H1 (cell line): ENCODE results near the gene RUNX1. TPM values are rescaled to one million over a fixed set of nuclear protein-coding genes. Genes with fewer than 3 reads are reported as not detected.

Source experiments
- CTCF ChIA-PET: fragments of 300-600 bp; sonication (Branson Sonifier 250); formaldehyde crosslinking; loops from one replicate; lab custom pipeline; 2021; ENCODE audit not compliant: partially characterized antibody; lab: Charles Lee
- POLR2A ChIA-PET: fragments of 300-600 bp; sonication (Branson Sonifier 250); formaldehyde crosslinking; loops from one replicate; lab custom pipeline; 2021; ENCODE audit warnings: inconsistent platforms; ENCODE audit not compliant: partially characterized antibody; lab: Charles Lee
- DNase-seq, 2 experiments: peaks; one replicate each; pipeline versions ENCODE4 v3.0.0 to v3.0.0-alpha.2; 2010 to 2022; ENCODE audit warnings: low spot score in 2 of 2, low read depth in 1 of 2, mixed read lengths in 1 of 2
- FAIRE-seq: peaks from 2 replicates; lab custom pipeline; 2011; peaks lifted over from hg19 to GRCh38; lab: Jason Lieb, UNC
- H2AFZ ChIP-seq: 2 replicates; pipeline ENCODE4 v1.8.1; 2012; ENCODE audit warnings: low read length, inconsistent platforms
- H2AK5ac ChIP-seq: 2 replicates; pipeline ENCODE4 v1.6.1; 2013; ENCODE audit warnings: low read depth, low read length
- H2BK120ac ChIP-seq: replicated peaks from 2 replicates; pipeline ENCODE3; 2013; ENCODE audit warnings: low read depth, low read length, inconsistent platforms
- H2BK12ac ChIP-seq: 2 replicates; pipeline ENCODE4 v1.6.1; 2013; ENCODE audit warnings: low read depth, low read length
- H2BK15ac ChIP-seq: 2 replicates; pipeline ENCODE4 v1.6.1; 2013; ENCODE audit warnings: low read length
- H2BK20ac ChIP-seq: 2 replicates; pipeline ENCODE4 v1.6.1; 2013; ENCODE audit warnings: low read length
- H2BK5ac ChIP-seq: 2 replicates; pipeline ENCODE4 v1.6.1; 2013; ENCODE audit warnings: low read depth, low read length
- H3K14ac ChIP-seq: 2 replicates; pipeline ENCODE4 v1.6.1; 2013; ENCODE audit warnings: inconsistent platforms; ENCODE audit not compliant: insufficient read length
- H3K18ac ChIP-seq: 2 replicates; pipeline ENCODE4 v1.6.1; 2013; ENCODE audit warnings: low read length; ENCODE audit errors: extremely low read depth
- H3K23ac ChIP-seq: 2 replicates; pipeline ENCODE4 v1.6.1; 2013; ENCODE audit warnings: inconsistent platforms; ENCODE audit not compliant: insufficient read length
- H3K23me2 ChIP-seq: 2 replicates; pipeline ENCODE4 v1.6.1; 2013; ENCODE audit warnings: low read depth, low read length
- H3K27ac ChIP-seq: 2 replicates; pipeline ENCODE4 v1.6.1; 2011; ENCODE audit warnings: low read depth, low read length, inconsistent platforms
- H3K27me3 ChIP-seq, 4 experiments: replicated peaks in 1 of 4; 1 replicate in 1 of 4; 2 replicates in 3 of 4; pipeline versions ENCODE4 v1.6.1 to v1.8.1; 2011 to 2013; ENCODE audit warnings: low read length in 3 of 4, mild to moderate bottlenecking in 3 of 4, inconsistent platforms in 2 of 4, mixed read lengths in 2 of 4, moderate library complexity in 1 of 4; ENCODE audit not compliant: control insufficient read depth in 3 of 4, insufficient read depth in 3 of 4; ENCODE audit errors: extremely low read depth in 1 of 4
- H3K36me3 ChIP-seq, 4 experiments: 2 replicates each; pipeline versions ENCODE4 v1.6.1 to v1.8.1; 2011 to 2013; ENCODE audit warnings: mild to moderate bottlenecking in 4 of 4, low read length in 3 of 4, moderate library complexity in 2 of 4, control low read depth in 1 of 4, inconsistent platforms in 1 of 4; ENCODE audit not compliant: insufficient read depth in 4 of 4, control insufficient read depth in 2 of 4
- H3K4ac ChIP-seq: replicated peaks from 2 replicates; pipeline ENCODE3; 2013; ENCODE audit warnings: low read length, low read depth, mixed read lengths, inconsistent platforms; ENCODE audit not compliant: insufficient read length
- H3K4me1 ChIP-seq, 4 experiments: replicated peaks in 1 of 4; 1 replicate in 1 of 4; 2 replicates in 3 of 4; pipeline versions ENCODE4 v1.6.1 to v1.8.1; 2011 to 2013; ENCODE audit warnings: low read length in 3 of 4, inconsistent platforms in 2 of 4, mixed read lengths in 1 of 4; ENCODE audit not compliant: insufficient read depth in 4 of 4, control insufficient read depth in 3 of 4
- H3K4me2 ChIP-seq, 2 experiments: 2 replicates each; pipeline versions ENCODE4 v1.6.1 to v1.8.1; 2011 to 2013; ENCODE audit warnings: low read depth in 2 of 2, low read length in 2 of 2, control low read depth in 1 of 2, inconsistent platforms in 1 of 2, mild to moderate bottlenecking in 1 of 2; ENCODE audit not compliant: insufficient read depth in 1 of 2
- H3K4me3 ChIP-seq, 4 experiments: fragments of 200-600, 300-600 bp in 1 of 4; sonication (generic), shearing (Covaris generic), sonication (Bioruptor Twin) in 1 of 4; 2 replicates each; pipeline versions ENCODE4 v1.5.1 to v1.8.1; 2011 to 2016; ENCODE audit warnings: low read length in 4 of 4, low read depth in 3 of 4, control low read depth in 2 of 4, inconsistent platforms in 2 of 4, mild to moderate bottlenecking in 2 of 4, mixed read lengths in 1 of 4, moderate library complexity in 1 of 4; ENCODE audit not compliant: insufficient read depth in 2 of 4; ENCODE audit errors: extremely low read depth in 1 of 4
- H3K56ac ChIP-seq: replicated peaks from 2 replicates; pipeline ENCODE3; 2013; ENCODE audit warnings: low read depth, mild to moderate bottlenecking, mixed read lengths, low read length, inconsistent platforms; ENCODE audit not compliant: insufficient read length
- H3K79me1 ChIP-seq: 2 replicates; pipeline ENCODE4 v1.6.1; 2013; ENCODE audit warnings: low read depth, low read length, control low read depth
- H3K79me2 ChIP-seq, 2 experiments: 2 replicates each; pipeline versions ENCODE4 v1.6.1 to v1.8.1; 2012 to 2013; ENCODE audit warnings: low read length in 2 of 2, mild to moderate bottlenecking in 2 of 2, inconsistent platforms in 1 of 2; ENCODE audit not compliant: insufficient read depth in 2 of 2, control insufficient read depth in 1 of 2
- H3K9ac ChIP-seq, 4 experiments: replicated peaks in 1 of 4; 1 replicate in 1 of 4; 2 replicates in 3 of 4; pipeline versions ENCODE4 v1.6.1 to v1.8.1; 2011 to 2013; ENCODE audit warnings: low read depth in 3 of 4, low read length in 3 of 4, control low read depth in 2 of 4, mild to moderate bottlenecking in 2 of 4, moderate library complexity in 2 of 4, inconsistent platforms in 1 of 4; ENCODE audit errors: extremely low read depth in 1 of 4
- H3K9me3 ChIP-seq, 2 experiments: 2 replicates each; pipeline versions ENCODE4 v1.6.1 to v1.8.1; 2012 to 2013; ENCODE audit warnings: mild to moderate bottlenecking in 2 of 2, moderate library complexity in 2 of 2, control low read depth in 1 of 2, inconsistent platforms in 1 of 2, low read depth in 1 of 2, low read length in 1 of 2, mixed read lengths in 1 of 2; ENCODE audit not compliant: insufficient read depth in 2 of 2
- H4K20me1 ChIP-seq, 2 experiments: replicated peaks in 1 of 2; 2 replicates each; pipeline versions ENCODE3 to v1.8.1; 2011 to 2013; ENCODE audit warnings: inconsistent platforms in 2 of 2, low read length in 2 of 2, mild to moderate bottlenecking in 1 of 2; ENCODE audit not compliant: insufficient read depth in 2 of 2, control insufficient read depth in 1 of 2
- H4K5ac ChIP-seq: 2 replicates; pipeline ENCODE4 v1.6.1; 2013; ENCODE audit warnings: low read length, low read depth, mixed read lengths, inconsistent platforms; ENCODE audit not compliant: insufficient read length
- H4K8ac ChIP-seq: 2 replicates; pipeline ENCODE4 v1.8.0; 2013; ENCODE audit warnings: mild to moderate bottlenecking, moderate library complexity, low read length, inconsistent platforms; ENCODE audit not compliant: insufficient read depth; ENCODE audit errors: extremely low read depth
- H4K91ac ChIP-seq: replicated peaks from 2 replicates; pipeline ENCODE3; 2013; ENCODE audit warnings: low read length, mixed read lengths, inconsistent platforms; ENCODE audit not compliant: insufficient read length
- ASH2L ChIP-seq: fragments of 200-600, 300-600 bp; sonication (generic); IDR thresholded peaks from one replicate; pipeline ENCODE4 v1.7.1; 2017; ENCODE audit warnings: low read length
- ATF3 ChIP-seq: IDR thresholded peaks from 2 replicates; pipeline ENCODE4 v1.6.1; 2011; ENCODE audit warnings: low read depth, mild to moderate bottlenecking, low read length; ENCODE audit not compliant: insufficient read depth
- CBX5 ChIP-seq: fragments of 300-800, 300-1000 bp; sonication (generic); IDR thresholded peaks from 2 replicates; pipeline ENCODE4 v1.7.1; 2016; ENCODE audit warnings: antibody characterized with exemption, low read length, low read depth
- CREB1 ChIP-seq: IDR thresholded peaks from 2 replicates; pipeline ENCODE4 v1.6.1; 2012; ENCODE audit warnings: inconsistent platforms
- EP300 ChIP-seq, 2 experiments: IDR thresholded peaks; 1 replicate in 1 of 2; 2 replicates in 1 of 2; pipeline ENCODE4 v1.6.1; 2011 to 2012; ENCODE audit warnings: low read depth in 2 of 2, low read length in 2 of 2, mild to moderate bottlenecking in 2 of 2, borderline replicate concordance in 1 of 2, inconsistent platforms in 1 of 2, moderate library complexity in 1 of 2
- EZH2 ChIP-seq: fragments of 200-600 bp; sonication (generic); IDR thresholded peaks from 2 replicates; pipeline ENCODE4 v1.7.1; 2012; ENCODE audit warnings: low read depth, mild to moderate bottlenecking, moderate library complexity, low read length, inconsistent platforms; ENCODE audit not compliant: severe bottlenecking
- FOSL1 ChIP-seq: IDR thresholded peaks from 2 replicates; pipeline ENCODE4 v1.6.1; 2011; ENCODE audit warnings: mild to moderate bottlenecking, low read depth, low read length, moderate library complexity; ENCODE audit not compliant: insufficient read depth
- HDAC2 ChIP-seq, 2 experiments: fragments of 300-600 bp in 1 of 2; sonication (generic) in 1 of 2; IDR thresholded peaks; 2 replicates each; pipeline ENCODE4 v1.6.1; 2011 to 2012; ENCODE audit warnings: low read depth in 2 of 2, low read length in 2 of 2, mild to moderate bottlenecking in 2 of 2, moderate library complexity in 2 of 2, borderline replicate concordance in 1 of 2, inconsistent platforms in 1 of 2
- KDM5A ChIP-seq: fragments of 200-600 bp; IDR thresholded peaks from 2 replicates; pipeline ENCODE4 v1.7.1; 2012; ENCODE audit warnings: mild to moderate bottlenecking, low read length, inconsistent platforms, mixed read lengths
- RBBP5 ChIP-seq: IDR thresholded peaks from 2 replicates; pipeline ENCODE4 v1.7.1; 2012; ENCODE audit warnings: low read depth, mild to moderate bottlenecking, inconsistent platforms, low read length, moderate library complexity, borderline replicate concordance
- SRF ChIP-seq: IDR thresholded peaks from 2 replicates; pipeline ENCODE4 v1.6.1; 2011; ENCODE audit warnings: mild to moderate bottlenecking, low read depth, low read length, moderate library complexity
- TBP ChIP-seq: IDR thresholded peaks from 2 replicates; pipeline ENCODE4 v1.6.1; 2011; ENCODE audit warnings: low read depth, low read length, improper control_type of control experiment
- WGBS, 2 experiments: shearing (Covaris generic) in 1 of 2; methylation state at CpG; one replicate each; pipeline versions ENCODE4 v1.1.6 to v1.1.7; 2013 to 2015; ENCODE audit warnings: low lambda C conversion rate in 2 of 2, mixed read lengths in 2 of 2, inconsistent platforms in 1 of 2, low coverage in 1 of 2, missing lambda C conversion rate in 1 of 2; ENCODE audit not compliant: insufficient replicate concordance in 2 of 2, insufficient coverage in 1 of 2, insufficient read length in 1 of 2; ENCODE audit errors: extremely low coverage in 1 of 2, missing lambda C conversion rate in 1 of 2; 5-methylcytosine and 5-hydroxymethylcytosine counted together
- polyA plus RNA-seq, 7 experiments: library from polyadenylated mRNA; depleted of rRNA in 3 of 7; stranded (reverse) in 5 of 7; unstranded in 2 of 7; fragments of >200 nt in 5 of 7; fragments of 200-250 nt in 2 of 7; gene quantifications; 1 replicate in 5 of 7; 2 replicates in 1 of 7; 4 replicates in 1 of 7; pipeline versions ENCODE4 v1.2.1 to v1.2.3, GENCODE V29; 2011 to 2013; ENCODE audit warnings: missing spikeins in 2 of 7, mixed read lengths in 2 of 7
- total RNA-seq: library from RNA; stranded (reverse); fragmentation: NEBNext Ultra II Directional; extraction: Animal tissue kit (Norgen Biotek cat#: 25700); gene quantifications from 2 replicates; pipeline ENCODE4 v1.2.1, GENCODE V29; 2021

Gene RUNX1
- total and polyA plus RNA-seq, 2 of the 8 experiments (the other 6 are each of a cell fraction or from before 2014, with no cell fraction given), result 0.20 to 0.60 TPM

DNA sequence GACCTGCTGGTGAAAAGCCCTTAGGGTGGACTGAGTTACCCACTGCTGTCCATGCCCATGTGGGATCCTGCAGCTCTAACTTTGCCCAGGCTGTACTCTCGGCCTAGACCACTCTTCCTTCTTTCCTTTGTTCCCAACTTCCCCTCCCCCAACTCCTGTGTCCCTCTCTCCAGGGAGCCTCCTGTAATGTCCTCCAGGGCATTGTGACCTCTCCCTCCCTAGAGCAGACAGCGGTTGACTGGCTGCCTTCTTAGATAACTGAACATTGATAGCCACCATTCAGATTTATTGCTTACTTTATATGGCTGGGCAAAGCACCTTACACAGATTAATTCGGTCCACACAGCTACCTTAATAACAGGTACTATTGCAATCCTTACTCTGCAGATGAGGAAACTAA lies 5.0 kb downstream of the RUNX1 start:
- Histone ChIP-seq H2AK5ac (no peak overlapping the region), H3K4me3 (no peak overlapping the region), H3K56ac (no peak overlapping the region), H3K14ac (no peak overlapping the region), H3K27ac (no peak overlapping the region), H2BK15ac (no peak overlapping the region), H3K18ac (no peak overlapping the region), H3K9me3 (no peaks in the 10 kb centered on the region), H4K91ac (no peak overlapping the region), H3K79me1 (no peaks in the 10 kb centered on the region), H3K79me2 (no peaks in the 10 kb centered on the region), H2BK120ac (no peak overlapping the region), H3K4ac (no peak overlapping the region), H3K27me3 (0 out of 7 replicates have a peak, but pooled peaks cover 0 to 3% (median 0%) of the 10 kb centered on the region in 4 experiments), H3K4me1 (peaks cover 0 to 6% (median under 1%) of the 10 kb centered on the region in 4 experiments; a peak in 2 of 7 replicates), H3K4me2 (no peak overlapping the region), H3K9ac (no peak overlapping the region), H2BK12ac (no peak overlapping the region), H4K5ac (no peak overlapping the region), H3K23me2 (no peaks in the 10 kb centered on the region; the same call in 1 of the 2 replicates), H2AFZ (0 out of 2 replicates have a peak overlapping the region, but pooled peaks have one; percentile 16), H3K23ac (no peak overlapping the region), H2BK20ac (no peak overlapping the region), H3K36me3 (no peaks in the 10 kb centered on the region), H2BK5ac (no peak overlapping the region), H4K8ac (no peak overlapping the region), H4K20me1 (no peaks in the 10 kb centered on the region)
- no peak for DNase-seq
- 84% methylated on average over 3 of the region's 3 CpGs; no CpG with 5 or more reads in 1 of the 2 experiments for WGBS, 2 experiments
- ChIA-PET POLR2A (no interaction called here), CTCF (interaction anchor here (0.6 kb wide), 1 partner anchor 510 kb away, joined by 3 read pairs; no protein-coding TSS in a partner anchor)
- FAIRE-seq, result no peak
- TF ChIP-seq EZH2 (no peak), EP300 (IDR thresholded peaks at IDR 0.05; ENCODE audit: borderline replicate concordance in 1 of 2, low read depth in 2 of 2, low read length in 2 of 2) (no peak), KDM5A (no peak), SRF (no peak), ASH2L (no peak), FOSL1 (no peak), ATF3 (no peak), CREB1 (no peak), RBBP5 (no peak), TBP (no peak), CBX5 (no peak), HDAC2 (IDR thresholded peaks at IDR 0.05; ENCODE audit: borderline replicate concordance in 1 of 2, low read depth in 2 of 2, low read length in 2 of 2) (no peak)
